Frontal cortex (tissue), 4 donors: ENCODE results near the gene SKIC8. TPM values are rescaled to one million over a fixed set of nuclear protein-coding genes. Genes with fewer than 3 reads are reported as not detected.
A peak's percentile ranks its signal among the peaks of the same experiment; 100 is the strongest.
"Not testable (repeated sequence)": the region's sequence is repeated elsewhere in the genome, so short reads cannot be mapped to it uniquely, and the experiment has no call there.

Experiments used
- DNase-seq, 2 donors: peaks; one replicate each; pipeline ENCODE4 v3.0.0; 2012; ENCODE audit warnings: low spot score in 2 of 2
- FAIRE-seq: peaks from 2 replicates; lab custom pipeline; 2012; peaks lifted over from hg19 to GRCh38; lab: Jason Lieb, UNC
- total RNA-seq: library from RNA; depleted of rRNA; stranded (reverse); fragments of >200 nt; gene quantifications from one replicate; pipeline ENCODE4 v1.2.3, GENCODE V29; 2014
- donor health status: control.
- donor health status: control.
- donor health status: control.

Gene SKIC8
- total RNA-seq, 1 donor from 2014 or later: 53.0 TPM

DNA sequence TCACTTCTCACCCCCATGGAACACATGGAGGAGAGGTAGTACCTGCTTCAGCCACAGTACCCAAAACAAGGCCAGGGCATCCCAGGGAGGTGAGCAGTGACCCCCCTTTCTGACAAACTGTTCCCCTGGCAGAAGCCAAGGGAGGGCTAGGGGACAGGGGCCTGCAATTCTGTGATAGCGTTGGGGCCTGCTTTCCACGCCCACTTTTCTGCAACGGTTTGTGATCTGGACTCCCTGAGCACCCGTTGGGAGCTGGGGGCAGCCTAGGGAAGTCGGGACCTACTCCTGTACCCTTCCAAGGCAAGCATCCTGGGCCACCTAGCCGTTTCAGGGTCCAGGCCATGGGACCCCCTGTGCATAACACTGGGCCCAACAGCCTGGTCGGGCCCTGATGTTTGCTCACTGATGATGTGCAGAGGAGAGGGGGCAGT is 36.0 kb downstream of the SKIC8 start:
- DNase-seq: no peak
- FAIRE-seq: no peak

DNA sequence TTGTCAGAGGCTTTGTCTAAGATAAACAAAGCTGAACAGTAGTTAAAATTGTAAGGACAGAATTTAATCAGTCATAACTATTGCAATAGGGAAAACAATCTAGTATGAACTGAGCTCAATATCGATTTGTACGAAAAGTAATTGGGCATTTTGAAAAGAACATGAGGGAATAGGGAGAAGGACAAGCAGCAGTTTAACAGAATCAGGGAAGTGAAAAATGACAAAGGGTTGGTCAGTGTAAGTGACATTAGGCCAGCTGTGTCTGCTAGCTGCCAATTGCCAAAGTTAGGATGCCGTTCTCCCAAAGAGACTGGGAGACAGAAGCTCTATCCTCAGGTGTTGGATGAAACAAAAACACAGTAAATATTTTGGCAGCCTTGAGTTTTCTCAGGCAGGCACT is 38.3 kb downstream of the SKIC8 start:
- no peak for FAIRE-seq
- DNase-seq: no peak

DNA sequence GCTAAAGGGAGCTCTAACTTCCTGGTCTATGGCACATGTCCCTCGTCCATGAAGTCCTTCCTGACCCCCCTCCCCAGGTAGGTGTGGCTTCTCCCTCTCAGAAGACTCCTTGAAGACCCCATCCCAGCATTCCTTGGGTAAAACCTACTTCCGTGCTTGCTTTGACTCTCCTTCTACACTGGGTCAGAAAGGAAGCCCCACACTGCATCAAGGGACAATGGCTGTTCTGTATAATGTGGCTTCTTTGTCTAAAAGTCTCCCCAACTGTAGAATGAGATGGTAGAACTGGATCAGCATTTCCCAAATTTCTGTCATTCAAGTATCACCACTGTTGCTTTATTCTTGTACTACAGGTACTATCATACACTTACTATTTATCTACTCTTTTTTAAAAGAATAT is 38.9 kb downstream of the SKIC8 start:
- FAIRE-seq (no peak), DNase-seq (no peak)

DNA sequence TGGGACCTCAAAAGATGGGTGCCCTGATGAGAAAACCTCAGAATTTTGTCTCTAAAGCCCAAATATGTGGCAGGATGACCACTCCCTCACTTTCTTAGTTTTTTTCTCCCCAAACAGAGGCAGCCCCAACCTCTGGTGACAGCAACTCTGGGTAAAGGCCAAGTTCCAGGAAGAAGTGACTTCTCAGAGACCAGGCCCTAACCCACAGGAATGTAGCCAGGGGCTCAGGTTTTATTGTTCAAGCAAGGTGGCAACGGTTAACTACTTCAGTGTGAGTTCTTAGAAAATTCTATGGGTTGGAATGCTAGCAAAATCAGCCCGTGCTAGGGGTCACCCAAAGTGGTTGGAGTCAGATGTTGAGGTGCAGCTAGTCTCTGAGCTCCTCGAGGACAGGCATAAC is 40.2 kb downstream of the SKIC8 start:
- DNase-seq: no peak
- FAIRE-seq: no peak

DNA sequence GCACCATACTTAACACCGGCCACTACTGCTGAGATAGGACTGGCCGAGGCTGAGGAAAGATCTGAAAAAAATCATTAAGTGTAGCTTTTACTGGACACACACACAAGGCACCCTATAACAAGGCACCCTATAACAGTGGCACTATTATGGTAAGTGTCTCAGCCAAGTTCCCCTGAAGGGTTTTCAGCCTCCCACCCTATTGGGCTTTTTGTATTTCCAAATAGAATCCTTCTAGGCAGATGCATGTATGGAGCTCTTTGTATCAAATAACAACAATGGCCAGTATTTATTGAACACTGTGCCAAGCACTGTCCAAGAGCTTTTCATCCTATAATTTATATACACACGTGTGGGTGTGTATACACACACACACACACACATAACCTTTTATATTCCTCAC is 41.7 kb downstream of the SKIC8 start:
- FAIRE-seq (no peak), DNase-seq (no peak)

DNA sequence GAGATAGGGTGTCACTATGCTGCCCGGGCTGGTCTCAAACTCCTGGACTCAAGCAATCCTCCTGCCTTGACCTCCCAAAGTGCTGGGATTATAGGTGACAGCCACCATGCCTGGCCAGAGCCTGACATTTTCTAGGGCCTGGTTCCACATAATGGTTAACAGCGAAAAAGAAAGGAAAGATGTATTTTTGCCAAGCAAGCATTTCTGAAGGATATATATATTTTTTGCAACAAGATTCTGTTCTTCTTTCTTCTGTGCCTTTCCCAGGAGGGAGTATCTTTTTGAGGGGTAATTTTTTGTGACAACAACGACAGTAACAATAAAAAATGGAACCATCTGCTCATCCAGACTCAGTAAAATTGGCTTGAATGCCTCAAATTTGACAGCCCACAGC is 43.4 kb downstream of the SKIC8 start:
- no peak for DNase-seq
- FAIRE-seq: no peak

DNA sequence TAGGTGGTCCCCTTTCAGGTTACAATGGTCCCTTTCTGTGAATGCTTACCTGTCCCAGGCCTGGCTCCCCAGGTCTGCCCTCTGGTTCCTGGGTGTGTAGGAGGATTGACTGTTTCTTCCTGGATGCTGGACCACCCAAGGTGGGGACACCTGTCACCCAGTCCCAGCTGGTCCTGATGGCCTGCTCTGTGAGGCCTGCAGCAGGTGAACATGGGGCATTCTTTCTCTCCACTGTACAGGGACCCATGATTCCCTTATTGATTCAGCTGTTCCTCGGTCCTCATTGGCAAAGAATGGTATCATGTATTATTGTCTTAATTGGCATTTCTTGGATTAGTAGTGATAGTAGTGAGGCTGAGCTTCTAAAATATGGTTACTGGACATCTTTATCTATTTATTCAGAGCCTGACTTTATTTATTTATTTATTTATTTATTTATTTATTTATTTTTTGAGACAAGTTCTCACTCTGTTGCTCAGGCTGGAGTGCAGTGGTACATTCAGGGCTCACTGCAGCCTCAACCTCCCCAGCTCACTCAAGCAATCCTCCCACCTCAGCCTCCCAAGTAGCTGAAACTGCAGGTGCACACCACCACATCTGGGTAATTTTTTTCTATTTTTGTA is 43.9 kb downstream of the SKIC8 start:
- no peak for DNase-seq
- FAIRE-seq: no peak

DNA sequence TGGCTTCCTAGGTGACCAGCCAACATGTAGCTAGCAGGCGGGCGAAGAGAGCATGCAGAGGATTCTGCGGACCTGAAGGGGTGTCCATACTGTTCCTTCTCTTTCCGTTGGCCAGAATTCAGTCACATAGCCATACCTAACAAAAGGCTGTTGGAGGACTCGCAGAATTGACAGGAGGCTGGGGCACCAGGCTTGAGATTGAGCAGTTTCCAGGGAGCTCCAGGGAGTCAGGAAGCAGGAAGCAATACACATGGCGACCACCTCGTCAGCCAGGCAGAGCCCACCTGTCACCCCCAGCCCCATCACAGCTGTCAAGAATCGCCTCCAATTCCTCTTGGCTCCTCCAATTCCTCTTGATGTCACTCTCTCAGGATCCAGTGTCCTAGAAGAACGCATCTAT is 48.3 kb downstream of the SKIC8 start:
- FAIRE-seq: no peak

DNA sequence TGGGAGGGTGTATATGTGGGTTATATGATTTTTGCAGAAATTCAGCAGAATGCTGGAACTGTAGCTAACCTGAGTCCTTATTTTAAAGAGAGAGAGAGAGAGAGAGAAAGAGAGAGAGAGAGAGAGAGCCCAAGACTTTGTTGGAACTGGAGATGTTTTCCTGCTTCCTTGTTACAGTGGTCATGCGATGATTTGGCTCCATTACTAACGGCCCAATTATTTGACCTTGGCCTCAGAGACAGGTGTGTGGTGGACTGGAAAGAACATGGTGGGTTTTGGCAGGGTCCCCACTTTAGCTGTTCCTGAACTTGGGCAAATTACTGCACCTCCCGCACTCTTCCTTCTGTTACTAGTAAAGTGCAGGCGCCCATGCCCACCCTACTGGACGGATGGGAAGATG is 50.3 kb downstream of the SKIC8 start:
- no peak for FAIRE-seq
- no peak for DNase-seq

More for the DNA sequence above, 48.3 kb downstream of the SKIC8 start:
- DNase-seq: no peak

DNA sequence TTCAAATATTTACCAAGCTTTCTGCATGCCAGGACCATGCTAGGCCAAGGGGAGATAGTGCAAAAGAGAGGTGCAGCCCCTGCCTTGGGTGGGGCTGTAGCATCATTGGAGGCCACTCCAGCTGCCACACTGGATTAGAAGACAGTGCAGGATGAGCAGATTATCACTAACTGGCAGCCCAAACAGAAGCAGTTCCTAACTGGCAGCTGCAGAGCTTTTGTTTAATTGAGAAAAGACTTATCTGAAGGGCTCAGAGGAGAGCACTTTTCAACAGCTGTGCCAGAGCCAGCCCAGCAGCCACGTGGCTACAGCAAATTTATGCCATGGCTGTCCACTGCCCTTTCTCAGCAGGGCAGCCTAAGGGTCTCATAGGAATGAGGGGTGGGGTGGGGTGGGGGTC is 51.5 kb downstream of the SKIC8 start:
- no peak for DNase-seq
- FAIRE-seq: no peak

DNA sequence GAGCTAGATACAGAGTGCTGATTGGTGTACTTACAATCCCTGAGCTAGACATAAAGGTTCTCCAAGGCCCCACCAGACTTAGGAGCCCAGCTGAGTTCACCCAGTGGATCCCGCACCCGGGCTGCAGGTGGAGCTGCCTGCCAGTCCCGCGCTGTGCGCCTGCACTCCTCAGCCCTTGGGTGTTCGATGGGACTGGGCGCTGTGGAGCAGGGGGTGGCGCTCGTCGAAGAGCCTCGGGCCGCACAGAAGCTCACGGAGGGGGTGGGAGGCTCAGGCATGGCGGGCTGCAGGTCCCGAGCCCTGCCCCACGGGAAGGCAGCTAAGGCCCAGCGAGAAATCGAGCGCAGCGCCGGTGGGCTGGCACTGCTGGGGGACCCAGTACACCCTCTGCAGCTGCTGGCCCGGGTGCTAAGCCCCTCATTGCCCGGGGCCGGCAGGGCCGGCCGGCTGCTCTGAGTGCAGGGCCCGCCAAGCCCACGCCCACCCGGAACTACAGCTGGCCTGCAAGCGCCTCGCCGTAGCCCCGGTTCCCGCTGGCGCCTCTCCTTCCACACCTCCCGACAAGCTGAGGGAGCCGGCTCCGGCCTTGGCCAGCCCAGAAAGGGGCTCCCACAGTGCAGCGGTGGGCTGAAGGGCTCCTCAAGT is 53.3 kb downstream of the SKIC8 start:
- FAIRE-seq, DNase-seq: not testable (repeated sequence)

DNA sequence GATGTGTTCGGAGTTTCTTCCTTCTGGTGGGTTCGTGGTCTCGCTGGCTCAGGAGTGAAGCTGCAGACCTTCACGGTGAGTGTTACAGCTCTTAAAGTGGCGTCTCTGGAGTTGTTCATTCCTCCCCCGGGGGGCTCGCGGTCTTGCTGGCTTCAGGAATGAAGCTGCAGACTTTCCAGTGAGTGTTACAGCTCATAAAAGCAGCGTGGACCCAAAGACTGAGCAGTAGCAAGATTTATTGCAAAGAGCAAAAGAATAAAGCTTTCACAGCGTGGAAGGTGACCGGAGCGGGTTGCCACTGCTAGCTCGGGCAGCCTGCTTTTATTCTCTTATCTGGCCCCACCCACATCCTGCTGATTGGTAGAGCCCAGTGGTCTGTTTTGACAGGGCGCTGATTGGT is 54.0 kb downstream of the SKIC8 start:
- not testable (repeated sequence) for DNase-seq, FAIRE-seq

DNA sequence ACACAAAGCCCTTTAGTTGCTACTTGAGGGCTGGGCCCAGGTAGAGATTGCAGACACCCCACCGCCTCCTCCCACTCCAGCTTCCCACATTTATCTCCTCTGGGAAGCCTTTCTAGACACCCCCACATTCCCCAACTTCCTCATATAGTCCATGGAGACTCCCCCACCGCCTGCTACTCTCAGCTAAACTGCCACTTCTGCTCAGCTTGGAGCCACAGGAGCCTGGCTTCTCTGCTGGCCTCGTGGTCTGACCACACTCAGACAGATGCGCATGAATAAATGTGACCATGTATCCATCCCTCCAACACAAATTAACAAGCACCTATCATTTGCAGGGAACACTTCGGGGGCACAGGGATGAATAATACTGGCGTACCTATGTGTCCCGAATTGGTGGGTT is 54.5 kb downstream of the SKIC8 start:
- DNase-seq (no peak), FAIRE-seq (no peak)

DNA sequence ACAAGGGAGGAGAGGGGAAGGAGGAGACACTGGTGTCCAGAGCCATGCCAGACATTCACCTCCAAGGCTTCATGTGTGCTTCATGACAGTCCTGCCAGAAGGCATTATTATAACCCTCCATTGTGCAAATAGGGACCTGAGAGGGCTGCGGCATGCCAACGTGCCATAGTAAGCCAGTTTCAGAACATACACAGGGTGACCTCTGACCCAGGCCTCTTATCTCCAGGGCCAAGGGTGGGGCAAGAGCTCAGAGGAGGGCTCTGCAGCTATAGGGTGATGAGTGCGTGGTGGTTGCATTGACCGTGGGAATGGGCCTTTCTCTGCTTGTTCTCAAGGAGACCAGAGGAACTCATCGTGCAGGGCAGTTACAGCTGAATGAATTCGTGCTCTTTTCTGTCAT is 55.3 kb downstream of the SKIC8 start:
- FAIRE-seq (no peak), DNase-seq (no peak)

DNA sequence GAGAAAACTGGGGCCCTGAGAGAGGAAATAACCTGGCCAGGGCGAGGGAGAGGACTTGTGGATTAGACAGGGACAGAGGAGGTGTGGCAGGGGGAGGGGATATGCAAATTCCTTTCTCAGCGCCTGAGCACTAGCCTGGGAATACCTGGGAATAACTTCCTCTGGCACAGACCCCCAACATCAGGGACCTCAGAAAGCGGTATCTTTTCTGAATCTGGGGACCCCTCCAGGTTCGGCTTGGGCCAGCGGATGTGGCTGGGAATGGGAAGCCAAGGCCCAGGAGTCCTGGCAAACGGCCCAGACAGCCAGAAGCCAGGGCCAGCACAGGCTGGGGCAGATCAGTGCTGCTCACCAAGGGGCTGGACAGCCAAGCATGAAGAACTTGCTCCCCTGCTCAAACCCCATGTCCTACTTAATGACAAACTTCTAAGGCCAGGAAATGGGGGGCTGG is 55.9 kb downstream of the SKIC8 start:
- no peak for FAIRE-seq

DNA sequence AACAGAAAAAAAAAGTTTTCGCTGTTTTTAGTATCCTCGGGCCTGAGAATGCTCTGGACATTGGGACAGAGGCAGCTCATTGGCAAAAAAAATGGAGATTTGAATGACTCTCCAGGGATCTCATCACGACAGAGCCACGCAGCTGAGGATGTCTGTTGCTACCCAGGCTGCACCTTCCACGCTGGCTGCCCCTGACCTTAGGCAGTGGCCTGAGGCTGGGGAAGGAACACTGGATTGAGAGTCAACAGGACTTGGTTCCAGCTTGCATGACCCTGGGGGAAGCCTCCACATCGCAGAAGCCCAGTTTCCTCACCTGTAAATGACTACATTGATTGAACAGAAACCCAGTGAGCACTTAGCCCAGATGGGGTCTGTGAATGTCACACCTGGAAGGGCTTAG is 56.4 kb downstream of the SKIC8 start:
- no peak for DNase-seq
- no peak for FAIRE-seq

More for the DNA sequence above, 55.9 kb downstream of the SKIC8 start:
- peak in 1 of 2 donors; percentile 48 for DNase-seq

DNA sequence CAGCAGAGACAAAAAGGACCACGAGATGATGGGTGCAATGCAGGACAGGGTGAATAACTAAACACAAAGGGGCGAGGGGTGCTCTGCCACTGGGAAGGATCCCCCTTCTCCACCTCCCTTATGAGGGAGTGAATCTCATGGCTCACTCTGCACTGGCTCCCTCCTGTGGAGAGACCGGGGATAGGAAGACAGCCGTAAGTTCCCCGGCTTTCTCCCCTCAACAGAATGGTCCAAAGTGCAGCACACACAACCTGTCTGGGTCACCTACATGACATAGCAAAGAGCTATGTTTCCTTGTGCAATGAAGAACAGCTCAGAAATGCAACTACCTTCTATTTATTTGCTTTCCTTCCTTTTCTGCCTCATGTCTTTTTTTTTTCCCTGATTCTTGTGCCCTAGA is 57.3 kb downstream of the SKIC8 start:
- FAIRE-seq: no peak
- DNase-seq: no peak

DNA sequence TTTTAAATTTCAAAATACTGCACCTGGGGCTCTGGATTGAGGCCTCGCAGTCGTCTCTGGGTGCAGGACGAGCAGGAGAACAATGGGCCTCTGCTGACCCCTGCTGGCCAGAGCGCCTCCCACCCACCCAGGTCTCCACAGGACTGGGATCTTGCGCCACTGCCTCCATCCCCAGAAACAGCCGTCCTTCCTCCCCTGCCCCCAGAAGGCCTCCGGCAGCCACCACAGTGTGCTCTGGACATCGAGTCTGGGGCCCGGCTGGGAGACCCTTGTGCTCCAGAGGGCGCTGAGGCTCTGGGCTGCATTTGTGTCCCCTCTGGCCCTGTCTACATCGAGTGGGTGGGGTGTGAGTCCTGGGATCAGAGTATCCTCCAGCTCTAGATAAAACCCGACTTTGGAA is 58.4 kb downstream of the SKIC8 start:
- FAIRE-seq: no peak
- peak; percentile 76 to 88 for DNase-seq

DNA sequence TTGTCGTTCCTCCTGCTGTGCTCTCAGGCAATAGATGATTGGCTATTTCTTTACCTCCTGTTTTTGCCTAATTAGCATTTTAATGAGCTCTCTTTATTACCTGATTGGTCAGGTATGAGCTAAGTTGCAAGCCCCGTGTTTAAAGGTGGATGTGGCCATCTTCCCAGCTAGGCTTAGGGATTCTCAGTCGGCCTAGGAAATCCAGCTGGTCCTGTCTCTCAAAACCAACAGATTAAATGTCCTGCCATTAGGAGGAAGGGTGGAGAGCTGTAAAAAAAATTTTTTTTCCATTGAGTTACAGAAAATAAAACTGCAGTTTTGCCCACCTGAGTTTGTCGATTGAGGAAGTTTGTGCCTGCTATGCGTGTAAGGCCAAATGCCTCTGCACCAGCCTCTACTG is 59.6 kb downstream of the SKIC8 start:
- DNase-seq (no peak), FAIRE-seq (no peak)

DNA sequence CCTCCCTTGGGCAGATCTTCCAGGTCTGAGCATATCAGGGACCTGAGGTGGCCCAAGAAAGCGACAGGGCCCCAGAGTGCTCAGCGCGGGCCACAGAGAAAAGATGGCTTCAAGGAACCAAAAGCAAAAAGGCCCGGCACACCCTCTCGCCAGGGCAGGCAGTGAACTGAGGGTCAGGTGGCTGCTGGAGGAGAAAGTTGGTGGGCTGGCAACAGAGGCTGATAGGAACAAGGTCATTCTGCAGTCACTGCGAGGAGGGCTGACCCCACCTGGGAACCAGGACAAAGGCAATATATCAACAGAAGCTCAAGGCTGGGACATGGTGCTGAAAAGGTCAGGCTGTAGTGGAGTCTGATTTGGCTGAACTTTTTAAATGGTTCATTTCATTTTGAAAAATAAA is 62.3 kb downstream of the SKIC8 start:
- DNase-seq (no peak), FAIRE-seq (no peak)

DNA sequence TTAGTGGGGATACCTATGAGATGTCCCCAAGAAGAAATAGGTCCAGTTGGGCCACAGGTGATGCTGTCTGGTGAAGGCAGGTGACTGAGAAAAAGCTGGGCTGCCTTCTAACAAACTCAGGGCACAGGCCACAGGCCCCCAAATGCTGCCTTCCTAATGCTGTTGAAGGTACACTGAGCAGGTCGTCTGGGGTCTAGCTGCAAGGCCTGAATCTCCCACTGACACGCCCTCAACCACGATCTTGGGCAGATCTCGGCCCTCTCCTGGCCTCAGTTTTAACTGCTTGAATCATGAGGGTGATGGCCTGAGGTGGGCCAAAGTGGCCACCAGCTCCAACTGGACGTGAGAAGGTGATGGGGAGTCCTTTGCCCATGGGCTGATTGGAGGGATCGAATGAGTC is 62.9 kb downstream of the SKIC8 start:
- DNase-seq: no peak
- FAIRE-seq: no peak

DNA sequence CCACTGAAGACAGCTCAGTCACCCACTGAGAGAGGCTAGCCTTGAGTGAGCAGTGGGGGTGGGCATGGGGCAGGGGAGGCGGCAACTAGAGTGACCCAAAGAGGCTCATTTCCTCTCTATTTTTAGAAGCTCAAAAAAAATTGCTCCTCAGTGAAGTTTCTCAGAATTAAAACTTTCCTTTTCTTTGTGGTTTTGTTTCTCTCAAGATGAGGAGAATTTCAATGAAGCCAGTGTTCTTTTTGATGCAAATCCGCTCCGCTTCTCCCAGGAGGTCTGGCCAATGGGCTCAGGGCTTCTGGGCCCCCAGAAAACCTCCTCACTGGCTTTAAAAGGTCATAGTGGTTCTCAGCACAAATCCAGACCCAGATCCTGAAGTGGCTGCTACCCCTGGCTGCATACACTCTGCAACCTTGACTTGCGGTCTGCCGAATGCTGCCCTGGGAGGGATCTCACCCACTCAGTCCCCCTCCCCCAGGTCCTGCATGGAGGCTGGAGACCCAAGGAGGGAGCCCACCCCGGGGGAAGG is 64.8 kb downstream of the SKIC8 start, which contains the start of gene ACSBG1:
Gene ACSBG1 (minus strand): TSS at position 51 of the 526 bp plus-strand sequence. CDS start 64 bp downstream, outside the sequence.
- DNase-seq (no peak), FAIRE-seq (no peak)
